HFFc6 (cell line): ENCODE measurements around the gene FAM90A26. TPM values are rescaled to one million over a fixed set of nuclear protein-coding genes. Genes with fewer than 3 reads are reported as not detected.
"Not testable (repeated sequence)": the region's sequence is repeated elsewhere in the genome, so short reads cannot be mapped to it uniquely, and the experiment has no call there.

Source experiments
- DNase-seq: peaks from one replicate; pipeline ENCODE4 v3.0.0-alpha.2; 2018
- H3K27ac Mint-ChIP-seq: 2 replicates; pipeline ENCODE4 v1.8.0; 2020; ENCODE audit warnings: mild to moderate bottlenecking, mixed read lengths
- H3K27me3 Mint-ChIP-seq: 2 replicates; pipeline ENCODE4 v1.8.0; 2021; ENCODE audit warnings: mild to moderate bottlenecking, moderate library complexity, mixed read lengths; ENCODE audit not compliant: insufficient read depth
- H3K36me3 Mint-ChIP-seq: 2 replicates; pipeline ENCODE4 v1.8.0; 2021; ENCODE audit warnings: low read depth, mixed read lengths
- H3K4me1 Mint-ChIP-seq: 2 replicates; pipeline ENCODE4 v1.8.0; 2020; ENCODE audit warnings: low read depth, mixed read lengths
- H3K4me3 Mint-ChIP-seq: 2 replicates; pipeline ENCODE4 v1.8.0; 2020; ENCODE audit warnings: mild to moderate bottlenecking, moderate library complexity, mixed read lengths
- H3K9me3 Mint-ChIP-seq: 2 replicates; pipeline ENCODE4 v1.8.0; 2020; ENCODE audit warnings: mild to moderate bottlenecking, mixed read lengths
- total RNA-seq, 6 experiments: library from RNA; stranded (reverse); fragmentation: NEBNext Ultra II Directional; extraction: Animal tissue kit (Norgen Biotek cat#: 25700); gene quantifications; 2 replicates in 1 of 6; 3 replicates in 5 of 6; pipeline ENCODE4 v1.2.3, GENCODE V29; 2021
- TF ChIP-seq, protein P1 (sequence below): fragments of 200-600 bp; sonication (generic); IDR thresholded peaks from 2 replicates; pipeline ENCODE4 v1.5.0; 2021; ENCODE audit warnings: antibody characterized with exemption, mild to moderate bottlenecking

Gene FAM90A26
- total RNA-seq, 6 experiments from 2014 or later = not detected

DNA sequence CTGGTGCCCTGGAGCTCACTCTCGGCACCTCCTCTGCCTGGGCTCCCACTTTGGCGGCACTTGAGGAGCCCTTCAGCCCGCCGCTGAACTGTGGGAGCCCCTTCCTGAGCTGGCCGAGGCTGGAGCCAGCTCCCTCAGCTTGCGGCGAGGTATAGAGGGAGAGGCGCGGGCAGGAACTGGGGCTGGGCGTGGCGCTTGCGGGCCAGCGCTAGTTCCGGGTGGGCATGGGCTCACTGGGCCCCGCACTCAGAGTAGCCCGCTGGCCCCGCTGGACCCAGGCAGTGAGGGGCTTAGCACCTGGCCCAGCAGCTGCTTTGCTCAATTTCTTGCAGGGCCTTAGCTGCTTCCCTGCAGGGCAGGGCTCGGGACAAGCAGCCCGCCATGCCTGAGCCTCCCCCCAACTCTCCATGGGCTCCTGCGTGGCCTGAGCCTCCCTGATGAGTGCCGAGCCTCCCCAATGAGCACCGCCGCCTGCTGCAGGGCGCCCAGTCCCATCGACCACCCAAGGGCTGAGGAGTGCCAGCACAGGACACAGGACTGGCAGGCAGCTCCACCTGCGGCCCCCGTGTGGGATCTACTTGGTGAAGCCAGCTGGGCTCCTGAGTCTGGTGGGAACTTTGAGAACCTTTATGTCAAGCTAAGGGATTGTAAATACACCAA is 26.7 kb upstream of the FAM90A26 start:
- Mint-ChIP-seq H3K36me3 (peaks cover 21% of the 10 kb centered on the region), H3K27ac (no peak overlapping the region), H3K4me3 (no peak overlapping the region), H3K4me1 (peaks cover 8% of the 10 kb centered on the region), H3K9me3 (no peaks in the 10 kb centered on the region), H3K27me3 (no peaks in the 10 kb centered on the region)
- no peak for DNase-seq
- TF ChIP-seq, protein P1, sequence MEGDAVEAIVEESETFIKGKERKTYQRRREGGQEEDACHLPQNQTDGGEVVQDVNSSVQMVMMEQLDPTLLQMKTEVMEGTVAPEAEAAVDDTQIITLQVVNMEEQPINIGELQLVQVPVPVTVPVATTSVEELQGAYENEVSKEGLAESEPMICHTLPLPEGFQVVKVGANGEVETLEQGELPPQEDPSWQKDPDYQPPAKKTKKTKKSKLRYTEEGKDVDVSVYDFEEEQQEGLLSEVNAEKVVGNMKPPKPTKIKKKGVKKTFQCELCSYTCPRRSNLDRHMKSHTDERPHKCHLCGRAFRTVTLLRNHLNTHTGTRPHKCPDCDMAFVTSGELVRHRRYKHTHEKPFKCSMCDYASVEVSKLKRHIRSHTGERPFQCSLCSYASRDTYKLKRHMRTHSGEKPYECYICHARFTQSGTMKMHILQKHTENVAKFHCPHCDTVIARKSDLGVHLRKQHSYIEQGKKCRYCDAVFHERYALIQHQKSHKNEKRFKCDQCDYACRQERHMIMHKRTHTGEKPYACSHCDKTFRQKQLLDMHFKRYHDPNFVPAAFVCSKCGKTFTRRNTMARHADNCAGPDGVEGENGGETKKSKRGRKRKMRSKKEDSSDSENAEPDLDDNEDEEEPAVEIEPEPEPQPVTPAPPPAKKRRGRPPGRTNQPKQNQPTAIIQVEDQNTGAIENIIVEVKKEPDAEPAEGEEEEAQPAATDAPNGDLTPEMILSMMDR = no peak

GRCh38 chr4:9146967-9147366 is 23.2 kb upstream of the FAM90A26 start:
- Mint-ChIP-seq H3K36me3 (peaks cover 18% of the 10 kb centered on the region), H3K27me3 (no peaks in the 10 kb centered on the region; the same call in 1 of the 2 replicates), H3K27ac (no peak overlapping the region), H3K4me1 (peaks cover 39% of the 10 kb centered on the region), H3K4me3 (no peak overlapping the region), H3K9me3 (no peaks in the 10 kb centered on the region)
- no peak for DNase-seq
- TF ChIP-seq, protein P1 = no peak

DNA sequence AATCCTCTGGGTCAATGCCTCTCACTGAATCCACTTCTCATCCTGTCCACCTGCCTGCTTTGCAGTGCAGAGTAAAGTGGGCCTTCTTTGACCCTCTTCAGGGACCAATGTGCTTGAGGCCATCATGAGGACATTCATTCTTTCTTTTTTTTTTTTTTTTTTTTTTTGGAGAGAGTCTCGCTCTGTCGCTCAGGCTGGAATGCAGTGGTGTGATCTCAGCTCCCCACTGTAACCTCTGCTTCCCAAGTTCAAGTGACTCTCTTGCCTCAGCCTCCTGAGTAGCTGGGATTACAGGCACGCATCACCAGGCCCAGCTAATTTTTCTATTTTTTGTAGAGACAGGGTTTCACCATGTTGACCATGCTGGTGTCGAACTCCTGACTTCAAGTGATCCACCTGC is 22.8 kb upstream of the FAM90A26 start:
- not testable (repeated sequence) for H3K27me3 Mint-ChIP-seq, DNase-seq, H3K9me3 Mint-ChIP-seq, H3K4me3 Mint-ChIP-seq
- Mint-ChIP-seq H3K36me3 (peaks cover 18% of the 10 kb centered on the region), H3K4me1 (peaks cover 40% of the 10 kb centered on the region), H3K27ac (peak overlapping the region; percentile 22; the same call in 1 of the 2 replicates)

GRCh38 chr4:9148611-9149409 is 21.4 kb upstream of the FAM90A26 start:
- H3K9me3 Mint-ChIP-seq, H3K27me3 Mint-ChIP-seq: not testable (repeated sequence)
- peaks cover 18% of the 10 kb centered on the region for H3K36me3 Mint-ChIP-seq
- peaks cover 42% of the 10 kb centered on the region for H3K4me1 Mint-ChIP-seq
- TF ChIP-seq, protein P1 = peak; percentile 71
- DNase-seq = peak; percentile 53
- peak overlapping the region; percentile 78 for H3K27ac Mint-ChIP-seq
- H3K4me3 Mint-ChIP-seq = peak overlapping the region; percentile 30; the same call in 1 of the 2 replicates

- not testable (repeated sequence) for H3K9me3 Mint-ChIP-seq, DNase-seq, H3K36me3 Mint-ChIP-seq, H3K27me3 Mint-ChIP-seq
- peak overlapping the region; percentile 91 for H3K27ac Mint-ChIP-seq
- H3K4me1 Mint-ChIP-seq = peaks cover 61% of the 10 kb centered on the region
- H3K4me3 Mint-ChIP-seq = peak overlapping the region; percentile 94
These were observed 18.4 kb upstream of the FAM90A26 start for GRCh38 chr4:9151809-9152179.

- Mint-ChIP-seq H3K4me3 (peak overlapping the region; percentile 94), H3K27ac (peak overlapping the region; percentile 99), H3K4me1 (peaks cover 60% of the 10 kb centered on the region)
- DNase-seq = peak; percentile 98
- H3K27me3 Mint-ChIP-seq, H3K9me3 Mint-ChIP-seq, H3K36me3 Mint-ChIP-seq: not testable (repeated sequence)
These were observed 17.8 kb upstream of the FAM90A26 start for GRCh38 chr4:9152180-9153007.

- H3K4me3 Mint-ChIP-seq = peak overlapping the region; percentile 94
- not testable (repeated sequence) for H3K36me3 Mint-ChIP-seq, H3K9me3 Mint-ChIP-seq, H3K27me3 Mint-ChIP-seq
- peaks cover 55% of the 10 kb centered on the region for H3K4me1 Mint-ChIP-seq
- peak; percentile 100 for DNase-seq
- H3K27ac Mint-ChIP-seq = peak overlapping the region; percentile 99
These were observed 17.1 kb upstream of the FAM90A26 start for GRCh38 chr4:9153008-9153570.
